ENCODE results near the gene C6orf120. TPM values are rescaled to one million over a fixed set of nuclear protein-coding genes. Genes with fewer than 3 reads are reported as not detected.

Gene C6orf120
- total RNA-seq, 1 experiment from 2014 or later = 54.8 TPM

Other genes with a start within 250 kb of the C6orf120 start
- gene WDR27, start 97 bp upstream of the C6orf120 start, total RNA-seq (2014; rRNA removed; shearing (Covaris generic)) = 12.1 and 20.9 TPM in 2 replicates
- 43.2 and 47.4 TPM in 2 replicates for gene PHF10, start 22.4 kb downstream of the C6orf120 start, total RNA-seq (2014; rRNA removed; shearing (Covaris generic))
- 0.37 and 1.6 TPM in 2 replicates for gene DYNLT2, start 49.4 kb downstream of the C6orf120 start, total RNA-seq (2014; rRNA removed; shearing (Covaris generic))
- gene ERMARD, start 49.5 kb downstream of the C6orf120 start, total RNA-seq (2014; rRNA removed; shearing (Covaris generic)) = 15.8 and 26.2 TPM in 2 replicates

Measured in G401 (cell line).